BJ (cell line): ENCODE results near the gene P3R3URF. TPM values are rescaled to one million over a fixed set of nuclear protein-coding genes. Genes with fewer than 3 reads are reported as not detected.

ENCODE experiments used
- CTCF ChIA-PET: fragments of 350-600 bp; formaldehyde crosslinking; extraction: SDS; loops from one replicate; lab custom pipeline; 2021; ENCODE audit warnings: antibody characterized with exemption, inconsistent platforms; lab: Yijun Ruan, JAX
- POLR2A ChIA-PET: fragments of 300-600 bp; sonication (Branson Sonifier 250); formaldehyde crosslinking; extraction: SDS; loops from one replicate; lab custom pipeline; 2021; ENCODE audit warnings: antibody characterized with exemption; lab: Charles Lee
- DNase-seq: peaks from one replicate; pipeline ENCODE4 v3.0.0-alpha.2; 2011; ENCODE audit warnings: low read depth
- H3K27me3 ChIP-seq: 2 replicates; pipeline ENCODE4 v1.6.0; 2011; ENCODE audit warnings: low read length; ENCODE audit not compliant: control insufficient read depth, insufficient read depth
- H3K36me3 ChIP-seq: 2 replicates; pipeline ENCODE4 v1.5.1; 2011; ENCODE audit warnings: low read length; ENCODE audit not compliant: control insufficient read depth, insufficient read depth
- H3K4me3 ChIP-seq: 2 replicates; pipeline ENCODE4 v1.5.1; 2011; ENCODE audit warnings: low read depth, mild to moderate bottlenecking, control low read depth, low read length
- polyA plus RNA-seq: library from polyadenylated mRNA; depleted of rRNA; stranded (reverse); fragments of >200 nt; gene quantifications from 2 replicates; pipeline ENCODE4 v1.2.3, GENCODE V29; 2011
- TF ChIP-seq, protein P1 (sequence below): IDR thresholded peaks from 2 replicates; pipeline ENCODE4 v1.5.1; 2011; ENCODE audit warnings: low read depth, mild to moderate bottlenecking, control low read depth, inconsistent platforms, low read length, moderate library complexity; ENCODE audit not compliant: insufficient read depth

P3R3URF gene
- polyA plus RNA-seq, 1 experiment = not detected

DNA sequence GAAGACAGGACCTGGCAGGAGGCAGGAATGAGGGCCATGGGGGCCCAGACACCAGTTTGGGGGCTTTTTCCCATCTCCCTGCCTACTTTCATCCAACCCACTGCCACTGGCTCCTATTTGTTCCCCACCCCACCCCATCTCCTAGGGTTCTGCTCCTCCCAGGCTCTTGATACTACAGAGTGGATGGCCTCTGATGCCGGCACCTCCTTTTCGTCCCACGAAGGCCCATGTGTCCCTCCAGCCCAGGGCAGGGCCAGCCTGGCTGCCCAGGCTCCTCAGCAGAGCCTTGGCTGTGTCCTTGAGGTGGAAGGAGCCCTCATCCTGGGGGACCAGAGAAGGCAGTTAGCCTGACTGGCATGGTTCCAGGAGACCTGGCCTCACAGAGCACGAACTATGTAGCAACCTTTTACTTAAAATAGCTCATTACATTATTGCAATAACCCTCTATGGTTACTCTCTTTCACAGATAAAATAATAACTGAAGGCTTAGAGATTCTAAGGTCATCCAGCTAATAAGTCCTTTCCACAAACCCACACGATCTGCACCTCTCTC is 18.4 kb upstream of the P3R3URF start:
- no peak for DNase-seq
- Histone ChIP-seq H3K4me3 (no peak overlapping the region), H3K36me3 (peaks cover 24% of the 10 kb centered on the region), H3K27me3 (no peaks in the 10 kb centered on the region)
- TF ChIP-seq, protein P1, sequence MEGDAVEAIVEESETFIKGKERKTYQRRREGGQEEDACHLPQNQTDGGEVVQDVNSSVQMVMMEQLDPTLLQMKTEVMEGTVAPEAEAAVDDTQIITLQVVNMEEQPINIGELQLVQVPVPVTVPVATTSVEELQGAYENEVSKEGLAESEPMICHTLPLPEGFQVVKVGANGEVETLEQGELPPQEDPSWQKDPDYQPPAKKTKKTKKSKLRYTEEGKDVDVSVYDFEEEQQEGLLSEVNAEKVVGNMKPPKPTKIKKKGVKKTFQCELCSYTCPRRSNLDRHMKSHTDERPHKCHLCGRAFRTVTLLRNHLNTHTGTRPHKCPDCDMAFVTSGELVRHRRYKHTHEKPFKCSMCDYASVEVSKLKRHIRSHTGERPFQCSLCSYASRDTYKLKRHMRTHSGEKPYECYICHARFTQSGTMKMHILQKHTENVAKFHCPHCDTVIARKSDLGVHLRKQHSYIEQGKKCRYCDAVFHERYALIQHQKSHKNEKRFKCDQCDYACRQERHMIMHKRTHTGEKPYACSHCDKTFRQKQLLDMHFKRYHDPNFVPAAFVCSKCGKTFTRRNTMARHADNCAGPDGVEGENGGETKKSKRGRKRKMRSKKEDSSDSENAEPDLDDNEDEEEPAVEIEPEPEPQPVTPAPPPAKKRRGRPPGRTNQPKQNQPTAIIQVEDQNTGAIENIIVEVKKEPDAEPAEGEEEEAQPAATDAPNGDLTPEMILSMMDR = no peak
- ChIA-PET CTCF (interaction anchor here (1.2 to 2.1 kb wide), 3 partner anchors 11 to 157 kb away, joined by 3 to 9 read pairs (median 4); no protein-coding TSS in a partner anchor), POLR2A (no interaction called here)

DNA sequence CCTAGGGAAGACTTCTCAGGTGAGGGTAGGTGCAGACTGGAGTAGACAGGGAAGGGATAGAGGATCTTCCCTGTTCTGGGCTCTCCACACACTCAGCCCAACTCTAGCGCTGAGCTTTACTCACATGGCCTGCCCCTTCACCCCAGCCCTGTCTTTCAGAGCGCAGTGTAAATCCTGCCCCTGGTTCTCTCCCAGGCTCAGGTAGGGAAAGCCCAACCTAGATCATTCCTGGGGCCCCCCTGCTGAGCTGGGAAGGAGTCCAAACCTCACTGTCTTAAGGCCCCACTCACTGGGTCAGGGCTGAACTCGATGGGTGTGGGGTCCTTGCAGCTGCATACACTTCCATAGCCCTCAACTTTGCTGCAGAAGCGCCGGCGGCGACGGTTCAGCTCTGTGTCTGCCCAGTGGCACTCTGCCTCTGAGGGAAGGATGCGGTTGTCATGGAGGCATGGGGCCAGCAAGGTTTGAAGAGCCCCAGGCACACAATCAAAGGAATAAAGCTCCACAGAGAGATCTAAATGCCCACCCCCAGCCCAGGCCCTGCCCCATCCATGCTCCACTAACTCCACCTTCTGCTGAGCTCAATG is 17.8 kb upstream of the P3R3URF start:
- POLR2A ChIA-PET = no interaction called here
- Histone ChIP-seq H3K36me3 (peaks cover 27% of the 10 kb centered on the region), H3K27me3 (no peaks in the 10 kb centered on the region), H3K4me3 (no peak overlapping the region)
- TF ChIP-seq, protein P1 = no peak
- CTCF ChIA-PET = interaction anchor here (0.6 to 2.1 kb wide), 4 partner anchors 10 to 156 kb away, joined by 3 to 9 read pairs (median 4); no protein-coding TSS in a partner anchor
- DNase-seq = no peak

DNA sequence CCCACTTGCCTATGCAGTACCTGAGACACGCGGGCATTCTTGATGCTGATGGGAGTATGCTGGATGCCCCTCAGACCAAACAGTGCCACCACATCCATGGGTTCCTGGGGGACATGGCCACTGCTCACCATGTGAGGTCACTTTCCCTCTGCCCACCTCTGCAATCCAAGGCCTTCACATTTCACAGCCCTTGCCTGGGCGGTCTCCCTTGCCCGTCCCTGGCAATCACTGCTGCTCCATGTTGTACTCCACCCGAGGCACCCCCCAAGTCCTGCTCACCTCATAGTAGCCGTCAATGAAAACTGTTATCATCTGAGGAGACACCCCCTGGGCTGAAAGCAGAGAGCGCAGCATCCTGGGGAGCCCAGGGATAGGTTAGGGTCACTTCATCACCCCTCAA is 17.0 kb upstream of the P3R3URF start:
- CTCF ChIA-PET = interaction anchor here (1.4 to 2.1 kb wide), 2 partner anchors 9 to 14 kb away, joined by 4 to 9 read pairs; no protein-coding TSS in a partner anchor
- H3K36me3 ChIP-seq = peaks cover 28% of the 10 kb centered on the region

DNA sequence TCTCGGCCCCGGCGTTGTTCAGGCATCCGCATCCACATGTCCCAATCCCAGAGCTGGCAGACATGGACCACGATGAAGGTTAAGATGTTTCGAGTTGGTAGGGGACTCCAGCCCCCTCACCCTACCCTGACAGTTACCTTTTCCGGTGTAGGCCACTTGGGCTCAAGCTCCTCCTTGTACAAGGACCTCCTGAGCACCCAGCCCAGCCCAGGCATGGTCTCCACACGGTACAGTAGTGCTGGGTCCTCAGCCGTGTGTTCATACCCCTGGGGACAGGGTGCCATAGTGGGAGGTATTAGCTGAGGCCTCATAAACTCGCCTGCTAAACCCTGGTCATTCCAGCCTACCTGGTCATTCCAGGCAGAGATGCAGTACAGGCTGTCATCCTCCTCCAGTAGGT is 15.9 kb upstream of the P3R3URF start:
- Histone ChIP-seq H3K36me3 (peaks cover 31% of the 10 kb centered on the region), H3K4me3 (no peak overlapping the region), H3K27me3 (no peaks in the 10 kb centered on the region)
- CTCF ChIA-PET = no interaction called here
- TF ChIP-seq, protein P1 = no peak
- DNase-seq = no peak
- POLR2A ChIA-PET = no interaction called here

More for the DNA sequence above, 17.0 kb upstream of the P3R3URF start:
- no peak overlapping the region for H3K4me3 ChIP-seq
- POLR2A ChIA-PET = no interaction called here
- H3K27me3 ChIP-seq = no peaks in the 10 kb centered on the region
- no peak for DNase-seq
- TF ChIP-seq, protein P1 = no peak

DNA sequence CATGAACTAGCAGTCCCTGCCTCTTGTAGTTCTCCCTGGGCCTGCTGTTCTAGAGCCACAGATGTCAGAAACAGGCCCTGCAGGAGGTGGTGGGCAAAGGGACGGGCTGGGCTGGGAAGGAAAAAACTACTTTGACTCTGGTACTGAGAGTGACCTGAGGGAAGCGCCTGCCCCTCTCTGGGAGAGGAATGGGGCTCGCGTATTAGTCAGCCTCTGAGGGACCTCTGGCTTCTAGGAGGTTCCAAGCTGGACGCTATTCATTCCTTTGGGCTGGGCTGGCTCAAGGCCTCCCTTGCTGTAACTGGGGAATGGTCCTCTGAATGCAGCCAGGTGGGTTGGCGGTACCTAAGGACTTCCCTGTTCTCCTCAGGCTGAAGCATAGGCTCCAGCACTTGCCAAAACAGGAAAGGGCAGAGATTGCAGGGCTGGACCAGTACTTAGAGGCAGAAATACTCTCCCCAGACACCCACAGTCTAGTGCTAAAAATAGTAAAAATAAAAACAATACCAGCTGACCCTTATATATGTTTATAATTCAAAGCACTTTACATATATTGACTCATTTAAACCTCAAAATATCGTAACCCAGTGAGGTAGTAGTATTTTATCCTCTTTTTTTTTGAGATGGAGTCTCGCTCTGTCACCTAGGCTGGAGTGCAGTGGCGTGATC is 14.9 kb upstream of the P3R3URF start:
- TF ChIP-seq, protein P1 = no peak
- Histone ChIP-seq H3K36me3 (peaks cover 31% of the 10 kb centered on the region), H3K27me3 (no peaks in the 10 kb centered on the region), H3K4me3 (no peak overlapping the region)
- no peak for DNase-seq
- CTCF ChIA-PET = interaction anchor here (0.6 kb wide), 1 partner anchor 166 kb away, joined by 3 read pairs; no protein-coding TSS in a partner anchor
- POLR2A ChIA-PET = no interaction called here
